NT2/D1 (cell line): Measurements from ENCODE around the gene ATP1A4.

Experiments used
- YY1 ChIP-seq: IDR thresholded peaks from 2 replicates; pipeline ENCODE4 v1.6.1; 2011; ENCODE audit not compliant: insufficient read length, insufficient read depth
- ZNF274 ChIP-seq: IDR thresholded peaks from 2 replicates; pipeline ENCODE4 v1.6.1; 2011; ENCODE audit warnings: mild to moderate bottlenecking, low read depth, low read length

- TF ChIP-seq YY1 = no peak
- TF ChIP-seq ZNF274 = no peak
These were observed 20.0 kb downstream of the ATP1A4 start for GRCh38 chr1:160171354-160171753.
